H1 (cell line): ENCODE results near the gene ECI2. TPM values are rescaled to one million over a fixed set of nuclear protein-coding genes. Genes with fewer than 3 reads are reported as not detected.

Source experiments
- CTCF ChIA-PET: fragments of 300-600 bp; sonication (Branson Sonifier 250); formaldehyde crosslinking; loops from one replicate; lab custom pipeline; 2021; ENCODE audit not compliant: partially characterized antibody; lab: Charles Lee
- POLR2A ChIA-PET: fragments of 300-600 bp; sonication (Branson Sonifier 250); formaldehyde crosslinking; loops from one replicate; lab custom pipeline; 2021; ENCODE audit warnings: inconsistent platforms; ENCODE audit not compliant: partially characterized antibody; lab: Charles Lee
- DNase-seq, 2 experiments: peaks; one replicate each; pipeline versions ENCODE4 v3.0.0 to v3.0.0-alpha.2; 2010 to 2022; ENCODE audit warnings: low spot score in 2 of 2, low read depth in 1 of 2, mixed read lengths in 1 of 2
- FAIRE-seq: peaks from 2 replicates; lab custom pipeline; 2011; peaks lifted over from hg19 to GRCh38; lab: Jason Lieb, UNC
- H2AFZ ChIP-seq: 2 replicates; pipeline ENCODE4 v1.8.1; 2012; ENCODE audit warnings: low read length, inconsistent platforms
- H2AK5ac ChIP-seq: 2 replicates; pipeline ENCODE4 v1.6.1; 2013; ENCODE audit warnings: low read depth, low read length
- H2BK120ac ChIP-seq: replicated peaks from 2 replicates; pipeline ENCODE3; 2013; ENCODE audit warnings: low read depth, low read length, inconsistent platforms
- H2BK12ac ChIP-seq: 2 replicates; pipeline ENCODE4 v1.6.1; 2013; ENCODE audit warnings: low read depth, low read length
- H2BK15ac ChIP-seq: 2 replicates; pipeline ENCODE4 v1.6.1; 2013; ENCODE audit warnings: low read length
- H2BK20ac ChIP-seq: 2 replicates; pipeline ENCODE4 v1.6.1; 2013; ENCODE audit warnings: low read length
- H2BK5ac ChIP-seq: 2 replicates; pipeline ENCODE4 v1.6.1; 2013; ENCODE audit warnings: low read depth, low read length
- H3K14ac ChIP-seq: 2 replicates; pipeline ENCODE4 v1.6.1; 2013; ENCODE audit warnings: inconsistent platforms; ENCODE audit not compliant: insufficient read length
- H3K18ac ChIP-seq: 2 replicates; pipeline ENCODE4 v1.6.1; 2013; ENCODE audit warnings: low read length; ENCODE audit errors: extremely low read depth
- H3K23ac ChIP-seq: 2 replicates; pipeline ENCODE4 v1.6.1; 2013; ENCODE audit warnings: inconsistent platforms; ENCODE audit not compliant: insufficient read length
- H3K23me2 ChIP-seq: 2 replicates; pipeline ENCODE4 v1.6.1; 2013; ENCODE audit warnings: low read depth, low read length
- H3K27ac ChIP-seq: 2 replicates; pipeline ENCODE4 v1.6.1; 2011; ENCODE audit warnings: low read depth, low read length, inconsistent platforms
- H3K27me3 ChIP-seq, 4 experiments: replicated peaks in 1 of 4; 1 replicate in 1 of 4; 2 replicates in 3 of 4; pipeline versions ENCODE4 v1.6.1 to v1.8.1; 2011 to 2013; ENCODE audit warnings: low read length in 3 of 4, mild to moderate bottlenecking in 3 of 4, inconsistent platforms in 2 of 4, mixed read lengths in 2 of 4, moderate library complexity in 1 of 4; ENCODE audit not compliant: control insufficient read depth in 3 of 4, insufficient read depth in 3 of 4; ENCODE audit errors: extremely low read depth in 1 of 4
- H3K36me3 ChIP-seq, 4 experiments: 2 replicates each; pipeline versions ENCODE4 v1.6.1 to v1.8.1; 2011 to 2013; ENCODE audit warnings: mild to moderate bottlenecking in 4 of 4, low read length in 3 of 4, moderate library complexity in 2 of 4, control low read depth in 1 of 4, inconsistent platforms in 1 of 4; ENCODE audit not compliant: insufficient read depth in 4 of 4, control insufficient read depth in 2 of 4
- H3K4ac ChIP-seq: replicated peaks from 2 replicates; pipeline ENCODE3; 2013; ENCODE audit warnings: low read length, low read depth, mixed read lengths, inconsistent platforms; ENCODE audit not compliant: insufficient read length
- H3K4me1 ChIP-seq, 4 experiments: replicated peaks in 1 of 4; 1 replicate in 1 of 4; 2 replicates in 3 of 4; pipeline versions ENCODE4 v1.6.1 to v1.8.1; 2011 to 2013; ENCODE audit warnings: low read length in 3 of 4, inconsistent platforms in 2 of 4, mixed read lengths in 1 of 4; ENCODE audit not compliant: insufficient read depth in 4 of 4, control insufficient read depth in 3 of 4
- H3K4me2 ChIP-seq, 2 experiments: 2 replicates each; pipeline versions ENCODE4 v1.6.1 to v1.8.1; 2011 to 2013; ENCODE audit warnings: low read depth in 2 of 2, low read length in 2 of 2, control low read depth in 1 of 2, inconsistent platforms in 1 of 2, mild to moderate bottlenecking in 1 of 2; ENCODE audit not compliant: insufficient read depth in 1 of 2
- H3K4me3 ChIP-seq, 4 experiments: fragments of 200-600, 300-600 bp in 1 of 4; sonication (generic), shearing (Covaris generic), sonication (Bioruptor Twin) in 1 of 4; 2 replicates each; pipeline versions ENCODE4 v1.5.1 to v1.8.1; 2011 to 2016; ENCODE audit warnings: low read length in 4 of 4, low read depth in 3 of 4, control low read depth in 2 of 4, inconsistent platforms in 2 of 4, mild to moderate bottlenecking in 2 of 4, mixed read lengths in 1 of 4, moderate library complexity in 1 of 4; ENCODE audit not compliant: insufficient read depth in 2 of 4; ENCODE audit errors: extremely low read depth in 1 of 4
- H3K56ac ChIP-seq: replicated peaks from 2 replicates; pipeline ENCODE3; 2013; ENCODE audit warnings: low read depth, mild to moderate bottlenecking, mixed read lengths, low read length, inconsistent platforms; ENCODE audit not compliant: insufficient read length
- H3K79me1 ChIP-seq: 2 replicates; pipeline ENCODE4 v1.6.1; 2013; ENCODE audit warnings: low read depth, low read length, control low read depth
- H3K79me2 ChIP-seq, 2 experiments: 2 replicates each; pipeline versions ENCODE4 v1.6.1 to v1.8.1; 2012 to 2013; ENCODE audit warnings: low read length in 2 of 2, mild to moderate bottlenecking in 2 of 2, inconsistent platforms in 1 of 2; ENCODE audit not compliant: insufficient read depth in 2 of 2, control insufficient read depth in 1 of 2
- H3K9ac ChIP-seq, 4 experiments: replicated peaks in 1 of 4; 1 replicate in 1 of 4; 2 replicates in 3 of 4; pipeline versions ENCODE4 v1.6.1 to v1.8.1; 2011 to 2013; ENCODE audit warnings: low read depth in 3 of 4, low read length in 3 of 4, control low read depth in 2 of 4, mild to moderate bottlenecking in 2 of 4, moderate library complexity in 2 of 4, inconsistent platforms in 1 of 4; ENCODE audit errors: extremely low read depth in 1 of 4
- H3K9me3 ChIP-seq, 2 experiments: 2 replicates each; pipeline versions ENCODE4 v1.6.1 to v1.8.1; 2012 to 2013; ENCODE audit warnings: mild to moderate bottlenecking in 2 of 2, moderate library complexity in 2 of 2, control low read depth in 1 of 2, inconsistent platforms in 1 of 2, low read depth in 1 of 2, low read length in 1 of 2, mixed read lengths in 1 of 2; ENCODE audit not compliant: insufficient read depth in 2 of 2
- H4K20me1 ChIP-seq, 2 experiments: replicated peaks in 1 of 2; 2 replicates each; pipeline versions ENCODE3 to v1.8.1; 2011 to 2013; ENCODE audit warnings: inconsistent platforms in 2 of 2, low read length in 2 of 2, mild to moderate bottlenecking in 1 of 2; ENCODE audit not compliant: insufficient read depth in 2 of 2, control insufficient read depth in 1 of 2
- H4K5ac ChIP-seq: 2 replicates; pipeline ENCODE4 v1.6.1; 2013; ENCODE audit warnings: low read length, low read depth, mixed read lengths, inconsistent platforms; ENCODE audit not compliant: insufficient read length
- H4K8ac ChIP-seq: 2 replicates; pipeline ENCODE4 v1.8.0; 2013; ENCODE audit warnings: mild to moderate bottlenecking, moderate library complexity, low read length, inconsistent platforms; ENCODE audit not compliant: insufficient read depth; ENCODE audit errors: extremely low read depth
- H4K91ac ChIP-seq: replicated peaks from 2 replicates; pipeline ENCODE3; 2013; ENCODE audit warnings: low read length, mixed read lengths, inconsistent platforms; ENCODE audit not compliant: insufficient read length
- BACH1 ChIP-seq: IDR thresholded peaks from 2 replicates; pipeline ENCODE4 v1.6.1; 2012; ENCODE audit warnings: low read length, improper control_type of control experiment
- BCL11A ChIP-seq, 2 experiments: IDR thresholded peaks; one replicate each; pipeline ENCODE4 v1.6.1; 2011; ENCODE audit warnings: low read depth in 2 of 2, low read length in 2 of 2, mild to moderate bottlenecking in 2 of 2
- BRCA1 ChIP-seq: IDR thresholded peaks from 2 replicates; pipeline ENCODE4 v1.6.1; 2012; ENCODE audit warnings: low read depth, low read length, improper control_type of control experiment
- MAFK ChIP-seq: IDR thresholded peaks from 2 replicates; pipeline ENCODE4 v1.6.1; 2012; ENCODE audit warnings: low read depth, mild to moderate bottlenecking, improper control_type of control experiment, low read length
- NRF1 ChIP-seq: IDR thresholded peaks from 2 replicates; pipeline ENCODE4 v1.6.1; 2011; ENCODE audit warnings: mild to moderate bottlenecking, low read depth, low read length, improper control_type of control experiment
- POLR2A ChIP-seq, 2 experiments: IDR thresholded peaks; 1 replicate in 1 of 2; 2 replicates in 1 of 2; pipeline ENCODE4 v1.6.1; 2011; ENCODE audit warnings: low read depth in 2 of 2, low read length in 2 of 2, mild to moderate bottlenecking in 2 of 2; ENCODE audit errors: control extremely low read depth in 1 of 2
- POU5F1 ChIP-seq: IDR thresholded peaks from 2 replicates; pipeline ENCODE4 v1.6.1; 2011; ENCODE audit warnings: low read depth, mild to moderate bottlenecking, low read length, moderate library complexity
- RNF2 ChIP-seq: fragments of 200-900, 300-1000 bp; sonication (generic); IDR thresholded peaks from 2 replicates; pipeline ENCODE4 v1.7.1; 2016; ENCODE audit warnings: borderline replicate concordance, low read depth, mild to moderate bottlenecking, antibody characterized with exemption, low read length; ENCODE audit not compliant: poor library complexity, severe bottlenecking; ENCODE audit errors: missing control alignments
- SIN3A ChIP-seq, 2 experiments: IDR thresholded peaks in 1 of 2; conservative IDR thresholded peaks in 1 of 2; 2 replicates each; pipeline ENCODE4 v1.6.1; 2011 to 2012; ENCODE audit warnings: low read length in 2 of 2, improper control_type of control experiment in 1 of 2, low read depth in 1 of 2, mild to moderate bottlenecking in 1 of 2
- SIX5 ChIP-seq: IDR thresholded peaks from 2 replicates; pipeline ENCODE4 v1.6.1; 2011; ENCODE audit warnings: mild to moderate bottlenecking, low read depth, low read length
- USF2 ChIP-seq: IDR thresholded peaks from 2 replicates; pipeline ENCODE4 v1.6.1; 2011; ENCODE audit warnings: low read length, improper control_type of control experiment
- YY1 ChIP-seq: IDR thresholded peaks from 2 replicates; pipeline ENCODE4 v1.6.1; 2011; ENCODE audit warnings: low read depth, mild to moderate bottlenecking, low read length
- WGBS, 2 experiments: shearing (Covaris generic) in 1 of 2; methylation state at CpG; one replicate each; pipeline versions ENCODE4 v1.1.6 to v1.1.7; 2013 to 2015; ENCODE audit warnings: low lambda C conversion rate in 2 of 2, mixed read lengths in 2 of 2, inconsistent platforms in 1 of 2, low coverage in 1 of 2, missing lambda C conversion rate in 1 of 2; ENCODE audit not compliant: insufficient replicate concordance in 2 of 2, insufficient coverage in 1 of 2, insufficient read length in 1 of 2; ENCODE audit errors: extremely low coverage in 1 of 2, missing lambda C conversion rate in 1 of 2; 5-methylcytosine and 5-hydroxymethylcytosine counted together
- polyA plus RNA-seq, 7 experiments: library from polyadenylated mRNA; depleted of rRNA in 3 of 7; stranded (reverse) in 5 of 7; unstranded in 2 of 7; fragments of >200 nt in 5 of 7; fragments of 200-250 nt in 2 of 7; gene quantifications; 1 replicate in 5 of 7; 2 replicates in 1 of 7; 4 replicates in 1 of 7; pipeline versions ENCODE4 v1.2.1 to v1.2.3, GENCODE V29; 2011 to 2013; ENCODE audit warnings: missing spikeins in 2 of 7, mixed read lengths in 2 of 7
- total RNA-seq: library from RNA; stranded (reverse); fragmentation: NEBNext Ultra II Directional; extraction: Animal tissue kit (Norgen Biotek cat#: 25700); gene quantifications from 2 replicates; pipeline ENCODE4 v1.2.1, GENCODE V29; 2021

The ECI2 gene
- total and polyA plus RNA-seq, 2 of the 8 experiments (the other 6 are each of a cell fraction or from before 2014, with no cell fraction given) = 40.4 to 70.8 TPM

GRCh38 chr6:4101298-4101697 is 34.1 kb downstream of the ECI2 start:
- H2BK120ac ChIP-seq = no peak overlapping the region
- POLR2A ChIA-PET = no interaction called here
- no peaks in the 10 kb centered on the region for H3K27me3 ChIP-seq

More at GRCh38 chr6:4101298-4101697, 34.1 kb downstream of the ECI2 start:
- Histone ChIP-seq H3K4ac (no peak overlapping the region), H3K9ac (no peak overlapping the region), H4K91ac (no peak overlapping the region), H4K5ac (no peak overlapping the region), H3K23ac (no peak overlapping the region), H3K56ac (no peak overlapping the region), H3K18ac (no peak overlapping the region), H2AK5ac (no peak overlapping the region), H4K8ac (no peak overlapping the region), H3K14ac (no peak overlapping the region), H3K9me3 (no peaks in the 10 kb centered on the region), H2BK12ac (no peak overlapping the region), H3K4me1 (no peaks in the 10 kb centered on the region), H2BK5ac (no peak overlapping the region), H3K23me2 (no peaks in the 10 kb centered on the region; the same call in 1 of the 2 replicates), H4K20me1 (no peaks in the 10 kb centered on the region), H3K36me3 (no peaks in the 10 kb centered on the region; a peak in 2 of 8 replicates), H3K79me2 (no peaks in the 10 kb centered on the region), H2AFZ (no peak overlapping the region), H3K27ac (no peak overlapping the region), H3K79me1 (no peaks in the 10 kb centered on the region), H2BK15ac (no peak overlapping the region), H2BK20ac (no peak overlapping the region), H3K4me3 (no peak overlapping the region), H3K4me2 (no peak overlapping the region)
- TF ChIP-seq NRF1 (no peak), MAFK (no peak), SIX5 (no peak), BRCA1 (no peak), RNF2 (no peak), POLR2A (IDR thresholded peaks at IDR 0.05; ENCODE audit: control extremely low read depth in 1 of 2, low read depth in 2 of 2, low read length in 2 of 2) (no peak), POU5F1 (no peak), BACH1 (no peak), SIN3A (conservative IDR thresholded peaks at IDR 0.05 in 1 of 2, IDR thresholded peaks at IDR 0.05 in 1 of 2; ENCODE audit: low read depth in 1 of 2, low read length in 2 of 2) (no peak), USF2 (no peak), YY1 (no peak), BCL11A (IDR thresholded peaks at IDR 0.05; ENCODE audit: low read depth in 2 of 2, low read length in 2 of 2) (no peak)
- FAIRE-seq (no peak), DNase-seq (no peak)
- WGBS, 2 experiments = 85% methylated on average over 3 of the region's 3 CpGs; no CpG with 5 or more reads in 1 of the 2 experiments
- CTCF ChIA-PET = no interaction called here
